ENCODE measurements around the gene WLS.

DNA sequence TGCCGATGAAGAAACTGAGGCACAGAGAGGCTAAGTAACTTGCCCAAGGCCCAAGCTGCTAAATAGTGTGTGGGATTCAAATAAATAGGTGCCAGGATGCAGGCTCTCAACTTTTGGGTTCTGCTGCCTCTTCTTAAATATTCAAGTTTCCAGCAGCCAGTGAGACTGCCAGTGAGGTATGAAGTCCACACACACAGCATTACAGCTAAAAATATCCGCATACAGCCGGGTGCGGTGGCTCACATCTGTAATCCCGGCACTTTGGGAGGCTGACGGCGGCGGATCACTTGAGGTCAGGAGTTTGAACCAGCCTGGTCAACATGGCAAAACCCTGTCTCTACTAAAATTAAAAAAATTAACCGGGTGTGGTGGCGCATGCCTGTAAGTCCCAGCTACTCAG, 103.5 kb downstream of the WLS start:
- TF ChIP-seq, protein P1, sequence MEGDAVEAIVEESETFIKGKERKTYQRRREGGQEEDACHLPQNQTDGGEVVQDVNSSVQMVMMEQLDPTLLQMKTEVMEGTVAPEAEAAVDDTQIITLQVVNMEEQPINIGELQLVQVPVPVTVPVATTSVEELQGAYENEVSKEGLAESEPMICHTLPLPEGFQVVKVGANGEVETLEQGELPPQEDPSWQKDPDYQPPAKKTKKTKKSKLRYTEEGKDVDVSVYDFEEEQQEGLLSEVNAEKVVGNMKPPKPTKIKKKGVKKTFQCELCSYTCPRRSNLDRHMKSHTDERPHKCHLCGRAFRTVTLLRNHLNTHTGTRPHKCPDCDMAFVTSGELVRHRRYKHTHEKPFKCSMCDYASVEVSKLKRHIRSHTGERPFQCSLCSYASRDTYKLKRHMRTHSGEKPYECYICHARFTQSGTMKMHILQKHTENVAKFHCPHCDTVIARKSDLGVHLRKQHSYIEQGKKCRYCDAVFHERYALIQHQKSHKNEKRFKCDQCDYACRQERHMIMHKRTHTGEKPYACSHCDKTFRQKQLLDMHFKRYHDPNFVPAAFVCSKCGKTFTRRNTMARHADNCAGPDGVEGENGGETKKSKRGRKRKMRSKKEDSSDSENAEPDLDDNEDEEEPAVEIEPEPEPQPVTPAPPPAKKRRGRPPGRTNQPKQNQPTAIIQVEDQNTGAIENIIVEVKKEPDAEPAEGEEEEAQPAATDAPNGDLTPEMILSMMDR (conservative IDR thresholded peaks at IDR 0.05; ENCODE audit: low read depth in 2 of 2): no peak
- no peak for TF ChIP-seq EZH2 (IDR thresholded peaks at IDR 0.05; ENCODE audit: low read depth, unreplicated experiment)
- TF ChIP-seq, protein P2, sequence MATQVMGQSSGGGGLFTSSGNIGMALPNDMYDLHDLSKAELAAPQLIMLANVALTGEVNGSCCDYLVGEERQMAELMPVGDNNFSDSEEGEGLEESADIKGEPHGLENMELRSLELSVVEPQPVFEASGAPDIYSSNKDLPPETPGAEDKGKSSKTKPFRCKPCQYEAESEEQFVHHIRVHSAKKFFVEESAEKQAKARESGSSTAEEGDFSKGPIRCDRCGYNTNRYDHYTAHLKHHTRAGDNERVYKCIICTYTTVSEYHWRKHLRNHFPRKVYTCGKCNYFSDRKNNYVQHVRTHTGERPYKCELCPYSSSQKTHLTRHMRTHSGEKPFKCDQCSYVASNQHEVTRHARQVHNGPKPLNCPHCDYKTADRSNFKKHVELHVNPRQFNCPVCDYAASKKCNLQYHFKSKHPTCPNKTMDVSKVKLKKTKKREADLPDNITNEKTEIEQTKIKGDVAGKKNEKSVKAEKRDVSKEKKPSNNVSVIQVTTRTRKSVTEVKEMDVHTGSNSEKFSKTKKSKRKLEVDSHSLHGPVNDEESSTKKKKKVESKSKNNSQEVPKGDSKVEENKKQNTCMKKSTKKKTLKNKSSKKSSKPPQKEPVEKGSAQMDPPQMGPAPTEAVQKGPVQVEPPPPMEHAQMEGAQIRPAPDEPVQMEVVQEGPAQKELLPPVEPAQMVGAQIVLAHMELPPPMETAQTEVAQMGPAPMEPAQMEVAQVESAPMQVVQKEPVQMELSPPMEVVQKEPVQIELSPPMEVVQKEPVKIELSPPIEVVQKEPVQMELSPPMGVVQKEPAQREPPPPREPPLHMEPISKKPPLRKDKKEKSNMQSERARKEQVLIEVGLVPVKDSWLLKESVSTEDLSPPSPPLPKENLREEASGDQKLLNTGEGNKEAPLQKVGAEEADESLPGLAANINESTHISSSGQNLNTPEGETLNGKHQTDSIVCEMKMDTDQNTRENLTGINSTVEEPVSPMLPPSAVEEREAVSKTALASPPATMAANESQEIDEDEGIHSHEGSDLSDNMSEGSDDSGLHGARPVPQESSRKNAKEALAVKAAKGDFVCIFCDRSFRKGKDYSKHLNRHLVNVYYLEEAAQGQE (IDR thresholded peaks at IDR 0.05; ENCODE audit: unreplicated experiment): no peak
